SK-N-SH (cell line): ENCODE results near the gene SAP30L. TPM values are rescaled to one million over a fixed set of nuclear protein-coding genes. Genes with fewer than 3 reads are reported as not detected.
A peak's percentile ranks its signal among the peaks of the same experiment; 100 is the strongest.

Source experiments
- CTCF ChIA-PET: fragments of 300-600, 350-600 bp; formaldehyde crosslinking; extraction: SDS; loops from one replicate; lab custom pipeline; 2021; lab: Yijun Ruan, JAX
- POLR2A ChIA-PET: fragments of 350-600 bp; sonication (Branson Sonifier 250); formaldehyde crosslinking; extraction: SDS; loops from one replicate; lab custom pipeline; 2020; ENCODE audit warnings: antibody characterized with exemption, inconsistent platforms; lab: Yijun Ruan, JAX
- DNase-seq: peaks from one replicate; pipeline ENCODE4 v3.0.0; 2012
- H2AFZ ChIP-seq: fragments of 200-600 bp; sonication (generic); 2 replicates; pipeline ENCODE4 v1.8.1; 2016; ENCODE audit warnings: antibody characterized with exemption, mild to moderate bottlenecking, low read depth
- H3F3A ChIP-seq: fragments of 200-600 bp; sonication (generic); replicated peaks from 2 replicates; pipeline ENCODE3; 2016; ENCODE audit warnings: antibody characterized with exemption, mild to moderate bottlenecking; ENCODE audit not compliant: insufficient read depth
- H3K27ac ChIP-seq, 2 experiments: fragments of 200-500 bp in 1 of 2; fragments of 200-600 bp in 1 of 2; sonication (Bioruptor generic) in 1 of 2; sonication (generic), shearing (Covaris generic) in 1 of 2; 2 replicates each; pipeline versions ENCODE4 v1.5.1 to v1.6.1; 2014 to 2016; ENCODE audit warnings: low read depth in 2 of 2, inconsistent platforms in 1 of 2, low read length in 1 of 2, mild to moderate bottlenecking in 1 of 2, mixed read lengths in 1 of 2
- H3K27me3 ChIP-seq: fragments of 200-600 bp; sonication (generic), shearing (Covaris generic); 2 replicates; pipeline ENCODE4 v1.6.1; 2016; ENCODE audit warnings: mixed run types; ENCODE audit not compliant: insufficient read depth
- H3K36me3 ChIP-seq, 2 experiments: fragments of 200-500 bp in 1 of 2; fragments of 200-600 bp in 1 of 2; sonication (Bioruptor generic) in 1 of 2; sonication (generic) in 1 of 2; replicated peaks in 1 of 2; 2 replicates each; pipeline versions ENCODE3 to v1.5.1; 2014 to 2016; ENCODE audit warnings: low read length in 1 of 2, mild to moderate bottlenecking in 1 of 2; ENCODE audit not compliant: insufficient read depth in 2 of 2, control insufficient read depth in 1 of 2
- H3K4me1 ChIP-seq, 2 experiments: fragments of 200-500 bp in 1 of 2; fragments of 200-600 bp in 1 of 2; sonication (Bioruptor generic) in 1 of 2; sonication (generic), shearing (Covaris generic) in 1 of 2; 2 replicates each; pipeline versions ENCODE4 v1.5.1 to v1.6.1; 2014 to 2016; ENCODE audit warnings: low read depth in 1 of 2, low read length in 1 of 2, mixed run types in 1 of 2; ENCODE audit not compliant: insufficient read depth in 2 of 2, control insufficient read depth in 1 of 2
- H3K4me2 ChIP-seq: fragments of 200-600 bp; sonication (generic), shearing (Covaris generic); 2 replicates; pipeline ENCODE4 v1.6.1; 2017; ENCODE audit warnings: mixed run types
- H3K4me3 ChIP-seq, 2 experiments: fragments of 200-500 bp in 1 of 2; fragments of 200-600 bp in 1 of 2; sonication (Bioruptor generic) in 1 of 2; sonication (generic), shearing (Covaris generic) in 1 of 2; 2 replicates each; pipeline versions ENCODE4 v1.5.1 to v1.8.1; 2014 to 2016; ENCODE audit warnings: low read depth in 2 of 2, inconsistent platforms in 1 of 2, low read length in 1 of 2, mild to moderate bottlenecking in 1 of 2, mixed read lengths in 1 of 2, moderate library complexity in 1 of 2
- H3K79me2 ChIP-seq: fragments of 200-600 bp; sonication (generic); 2 replicates; pipeline ENCODE4 v1.8.1; 2017; ENCODE audit warnings: mild to moderate bottlenecking; ENCODE audit not compliant: insufficient read depth
- H3K9ac ChIP-seq: fragments of 200-600 bp; sonication (generic); 2 replicates; pipeline ENCODE4 v1.6.1; 2017; ENCODE audit warnings: mixed run types
- H3K9me2 ChIP-seq: fragments of 200-600 bp; sonication (generic); 2 replicates; pipeline ENCODE4 v1.6.1; 2017; ENCODE audit warnings: mixed run types
- H3K9me3 ChIP-seq: fragments of 200-600 bp; sonication (generic); 2 replicates; pipeline ENCODE4 v1.6.1; 2017; ENCODE audit warnings: mixed run types, mild to moderate bottlenecking, moderate library complexity
- H4K20me1 ChIP-seq: fragments of 200-600 bp; sonication (generic); 2 replicates; pipeline ENCODE4 v1.6.1; 2017; ENCODE audit warnings: mild to moderate bottlenecking, mixed run types; ENCODE audit not compliant: insufficient read depth
- EP300 ChIP-seq, 2 experiments: IDR thresholded peaks; 2 replicates each; pipeline versions ENCODE4 v1.4.0 to v1.6.1; 2012; ENCODE audit warnings: borderline replicate concordance in 1 of 2, low read depth in 1 of 2, low read length in 1 of 2
- GATA2 ChIP-seq: sonication (generic); formaldehyde crosslinking; IDR thresholded peaks from 2 replicates; pipeline ENCODE4 v1.5.0; 2020; ENCODE audit warnings: mild to moderate bottlenecking, missing genetic modification reagents
- MAX ChIP-seq: IDR thresholded peaks from 2 replicates; pipeline ENCODE4 v1.4.0; 2012; ENCODE audit warnings: low read depth
- MEF2A ChIP-seq: IDR thresholded peaks from 2 replicates; pipeline ENCODE4 v1.4.0; 2012; ENCODE audit warnings: low read depth, borderline replicate concordance
- MXI1 ChIP-seq: IDR thresholded peaks from 2 replicates; pipeline ENCODE4 v1.6.1; 2012; ENCODE audit warnings: mild to moderate bottlenecking, low read depth, low read length, improper control_type of control experiment
- RAD21 ChIP-seq: IDR thresholded peaks from 2 replicates; pipeline ENCODE4 v1.6.1; 2012; ENCODE audit warnings: mild to moderate bottlenecking, low read length
- RXRA ChIP-seq: IDR thresholded peaks from 2 replicates; pipeline ENCODE4 v1.4.0; 2012; ENCODE audit warnings: low read depth, mild to moderate bottlenecking, borderline replicate concordance
- SIN3A ChIP-seq: IDR thresholded peaks from 2 replicates; pipeline ENCODE4 v1.6.1; 2012; ENCODE audit warnings: low read depth, mild to moderate bottlenecking, low read length, moderate library complexity, borderline replicate concordance
- SMC3 ChIP-seq: IDR thresholded peaks from 2 replicates; pipeline ENCODE4 v1.6.1; 2012; ENCODE audit warnings: low read depth, low read length, improper control_type of control experiment
- WGBS: methylation state at CpG from one replicate; pipeline ENCODE4 v1.1.6; 2017; ENCODE audit warnings: low lambda C conversion rate; 5-methylcytosine and 5-hydroxymethylcytosine counted together
- polyA plus RNA-seq, 3 experiments: library from polyadenylated mRNA; depleted of rRNA; stranded (reverse); fragments of >200 nt; gene quantifications; 2 replicates each; pipeline ENCODE4 v1.2.3, GENCODE V29; 2012
- TF ChIP-seq, protein P1 (sequence below): IDR thresholded peaks from 2 replicates; pipeline ENCODE4 v1.4.0; 2012; ENCODE audit warnings: low read depth, borderline replicate concordance
- TF ChIP-seq, protein P2 (sequence below): fragments of 200-600 bp; sonication (generic); IDR thresholded peaks from 2 replicates; pipeline ENCODE4 v1.6.1; 2017; ENCODE audit warnings: antibody characterized with exemption, mild to moderate bottlenecking, moderate library complexity

SAP30L gene
- polyA plus RNA-seq, 1 of the 3 experiments (the other 2 are of a cell fraction): 26.6 TPM

DNA sequence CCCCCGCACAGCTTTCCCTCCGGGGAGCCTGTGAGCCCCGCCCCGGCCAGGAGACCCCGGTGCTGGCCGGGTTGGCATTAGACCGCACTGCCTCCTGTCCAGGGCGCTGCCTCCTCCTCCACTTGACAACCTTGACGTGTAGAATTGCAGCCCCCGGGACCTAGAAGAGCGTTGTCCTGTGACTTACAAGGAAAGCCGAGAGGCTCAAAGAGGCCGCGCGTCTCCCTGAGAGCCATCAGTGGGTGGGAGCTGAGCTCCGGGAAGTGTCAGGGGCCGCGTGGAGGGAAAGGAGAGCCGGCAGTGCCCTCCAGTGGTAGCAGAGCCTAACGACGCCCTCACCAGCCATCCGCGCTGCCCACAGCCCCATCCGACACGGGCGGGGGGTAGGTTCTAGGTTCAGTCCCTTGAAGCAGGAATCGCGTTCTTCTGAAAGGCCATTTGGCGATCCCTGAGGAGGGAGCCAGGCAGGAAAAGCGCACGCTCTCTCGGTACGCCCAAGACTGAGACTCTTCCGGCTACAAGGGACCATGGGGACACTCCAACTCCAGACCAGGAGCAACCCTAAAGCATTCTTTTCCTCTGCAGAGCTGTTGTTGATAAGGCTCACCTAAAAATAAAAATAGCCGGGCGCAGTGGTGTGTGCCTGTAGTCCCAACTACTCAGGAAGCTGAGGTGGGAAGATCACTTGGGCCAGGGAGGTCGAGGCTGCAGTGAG is 40.6 kb upstream of the SAP30L start:
- no peak overlapping the region; the same call in 1 of the 2 replicates for H2AFZ ChIP-seq
- no peaks in the 10 kb centered on the region for H3K27me3 ChIP-seq
- H3K4me2 ChIP-seq: peak overlapping the region; percentile 63
- ChIA-PET CTCF (interaction anchor here (0.6 to 7.3 kb wide), 63 partner anchors 8 to 1846 kb away, joined by 3 to 105 read pairs (median 4); partner anchors contain the start of gene GALNT10), POLR2A (interaction anchor here (1.2 to 1.3 kb wide), 2 partner anchors 215 to 333 kb away, joined by 6 to 8 read pairs; partner anchors contain the start of gene GALNT10)
- no peaks in the 10 kb centered on the region for H3K9me2 ChIP-seq
- no peaks in the 10 kb centered on the region for H3K79me2 ChIP-seq
- H3F3A ChIP-seq: no peaks in the 10 kb centered on the region
- no peak overlapping the region for H3K9ac ChIP-seq
- 24% methylated on average over 30 of the region's 37 CpGs for WGBS
- peak overlapping the region in 1 of 2 experiments; percentile 24; a peak in 1 of 4 replicates for H3K4me3 ChIP-seq
- H4K20me1 ChIP-seq: no peaks in the 10 kb centered on the region
- no peaks in the 10 kb centered on the region for H3K9me3 ChIP-seq
- peak; percentile 92 for DNase-seq
- H3K4me1 ChIP-seq: peaks cover 4 to 11% of the 10 kb centered on the region in 2 experiments; a peak in 2 of 4 replicates
- TF ChIP-seq EP300 (IDR thresholded peaks at IDR 0.05; ENCODE audit: borderline replicate concordance in 1 of 2, low read depth in 1 of 2, low read length in 1 of 2) (no peak), MXI1 (peak; percentile 29; the same call in 1 of the 2 replicates), SIN3A (no peak), SMC3 (peak; percentile 94), RXRA (no peak), RAD21 (peak; percentile 97), MAX (peak; percentile 42; the same call in 1 of the 2 replicates), MEF2A (no peak), GATA2 (CRISPR knock-in tag) (no peak)
- TF ChIP-seq, protein P1, sequence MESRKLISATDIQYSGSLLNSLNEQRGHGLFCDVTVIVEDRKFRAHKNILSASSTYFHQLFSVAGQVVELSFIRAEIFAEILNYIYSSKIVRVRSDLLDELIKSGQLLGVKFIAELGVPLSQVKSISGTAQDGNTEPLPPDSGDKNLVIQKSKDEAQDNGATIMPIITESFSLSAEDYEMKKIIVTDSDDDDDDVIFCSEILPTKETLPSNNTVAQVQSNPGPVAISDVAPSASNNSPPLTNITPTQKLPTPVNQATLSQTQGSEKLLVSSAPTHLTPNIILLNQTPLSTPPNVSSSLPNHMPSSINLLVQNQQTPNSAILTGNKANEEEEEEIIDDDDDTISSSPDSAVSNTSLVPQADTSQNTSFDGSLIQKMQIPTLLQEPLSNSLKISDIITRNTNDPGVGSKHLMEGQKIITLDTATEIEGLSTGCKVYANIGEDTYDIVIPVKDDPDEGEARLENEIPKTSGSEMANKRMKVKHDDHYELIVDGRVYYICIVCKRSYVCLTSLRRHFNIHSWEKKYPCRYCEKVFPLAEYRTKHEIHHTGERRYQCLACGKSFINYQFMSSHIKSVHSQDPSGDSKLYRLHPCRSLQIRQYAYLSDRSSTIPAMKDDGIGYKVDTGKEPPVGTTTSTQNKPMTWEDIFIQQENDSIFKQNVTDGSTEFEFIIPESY: no peak
- TF ChIP-seq, protein P2, sequence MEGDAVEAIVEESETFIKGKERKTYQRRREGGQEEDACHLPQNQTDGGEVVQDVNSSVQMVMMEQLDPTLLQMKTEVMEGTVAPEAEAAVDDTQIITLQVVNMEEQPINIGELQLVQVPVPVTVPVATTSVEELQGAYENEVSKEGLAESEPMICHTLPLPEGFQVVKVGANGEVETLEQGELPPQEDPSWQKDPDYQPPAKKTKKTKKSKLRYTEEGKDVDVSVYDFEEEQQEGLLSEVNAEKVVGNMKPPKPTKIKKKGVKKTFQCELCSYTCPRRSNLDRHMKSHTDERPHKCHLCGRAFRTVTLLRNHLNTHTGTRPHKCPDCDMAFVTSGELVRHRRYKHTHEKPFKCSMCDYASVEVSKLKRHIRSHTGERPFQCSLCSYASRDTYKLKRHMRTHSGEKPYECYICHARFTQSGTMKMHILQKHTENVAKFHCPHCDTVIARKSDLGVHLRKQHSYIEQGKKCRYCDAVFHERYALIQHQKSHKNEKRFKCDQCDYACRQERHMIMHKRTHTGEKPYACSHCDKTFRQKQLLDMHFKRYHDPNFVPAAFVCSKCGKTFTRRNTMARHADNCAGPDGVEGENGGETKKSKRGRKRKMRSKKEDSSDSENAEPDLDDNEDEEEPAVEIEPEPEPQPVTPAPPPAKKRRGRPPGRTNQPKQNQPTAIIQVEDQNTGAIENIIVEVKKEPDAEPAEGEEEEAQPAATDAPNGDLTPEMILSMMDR: peak; percentile 78
- TF ChIP-seq, all 33 proteins: peak for 5
- Histone ChIP-seq H3K27ac (no peak overlapping the region), H3K36me3 (peaks cover 19 to 27% of the 10 kb centered on the region in 2 experiments)
